NCI-H2029 treated with DMSO at 0.1 percent for 48 hours (cell line): ENCODE results near the gene ATXN1.

ENCODE experiments used
- DNase-seq: peaks from one replicate; lab custom pipeline; 2025; lab: John Stamatoyannopoulos, UW

The ATXN1 gene

DNA sequence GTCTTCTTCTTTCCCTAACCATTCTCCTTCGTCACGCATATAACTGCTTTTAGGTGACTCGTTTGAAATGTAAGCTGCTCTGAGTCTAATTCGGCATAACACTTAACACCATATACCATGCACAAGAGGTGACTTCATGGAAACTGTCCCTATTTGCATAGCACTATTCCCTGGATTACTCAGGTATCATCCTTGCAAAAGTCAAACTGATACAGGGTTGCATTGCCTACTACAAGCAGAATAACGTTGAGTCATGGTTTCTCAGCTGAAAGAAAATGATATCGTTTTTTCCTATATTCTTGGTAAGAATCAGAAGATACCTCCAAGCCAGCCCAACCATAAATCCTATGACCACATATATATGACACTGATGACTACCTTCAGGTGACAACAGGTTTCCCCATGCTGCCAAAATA is 227.5 kb downstream of the ATXN1 start:
- DNase-seq: no peak

DNA sequence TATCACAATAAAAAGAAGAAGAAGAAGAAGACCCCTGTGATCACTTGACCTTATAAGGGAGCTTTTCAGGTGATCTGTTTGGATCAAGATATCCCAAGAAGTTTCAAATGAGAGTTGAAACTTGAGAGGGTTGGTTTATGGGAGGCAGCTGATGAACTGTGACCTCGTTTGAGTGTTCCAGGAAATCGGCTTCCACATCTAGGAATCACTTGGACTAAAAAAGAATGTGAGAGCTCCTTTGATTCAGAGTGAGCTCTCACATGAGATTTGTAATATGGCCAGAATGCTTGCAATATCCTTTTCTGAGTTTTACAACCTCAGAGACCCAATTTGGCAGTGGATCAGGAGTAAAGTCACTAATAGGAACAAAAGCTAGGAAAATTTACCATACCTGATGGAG is 228.1 kb downstream of the ATXN1 start:
- no peak for DNase-seq

DNA sequence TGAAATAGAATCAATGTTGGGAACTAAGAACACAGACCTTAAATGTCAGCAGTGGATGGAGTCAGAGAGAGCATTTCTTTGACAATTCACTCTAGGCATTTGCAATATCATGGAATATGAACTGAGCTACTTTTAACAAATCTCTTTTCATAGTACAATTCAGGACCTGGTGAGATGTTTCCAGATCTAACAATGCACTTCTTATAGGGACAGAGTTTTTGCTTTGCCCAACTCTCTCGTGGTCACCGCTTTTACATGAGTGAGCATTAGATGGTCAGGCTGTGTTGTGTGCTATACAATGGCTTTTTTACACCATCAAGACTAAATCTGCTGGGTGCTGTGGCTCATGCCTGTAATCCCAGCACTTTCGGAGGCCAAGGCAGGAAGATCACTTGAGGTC is 233.6 kb downstream of the ATXN1 start:
- no peak for DNase-seq

DNA sequence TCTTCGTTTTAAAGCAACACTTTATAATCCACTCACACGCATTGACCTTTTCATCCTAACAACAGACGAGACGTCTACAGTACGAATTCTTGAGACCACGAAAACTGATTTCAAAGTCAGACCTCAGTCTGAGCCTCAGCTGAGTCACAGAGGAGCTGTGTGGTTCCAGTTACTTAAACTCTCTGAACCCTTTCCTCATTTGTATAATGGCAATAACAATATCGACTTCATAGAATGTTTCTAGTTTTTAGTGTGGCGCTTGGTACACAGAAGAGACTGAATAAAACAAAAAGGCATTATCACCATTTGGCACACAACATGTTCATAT is 236.9 kb downstream of the ATXN1 start:
- no peak for DNase-seq

DNA sequence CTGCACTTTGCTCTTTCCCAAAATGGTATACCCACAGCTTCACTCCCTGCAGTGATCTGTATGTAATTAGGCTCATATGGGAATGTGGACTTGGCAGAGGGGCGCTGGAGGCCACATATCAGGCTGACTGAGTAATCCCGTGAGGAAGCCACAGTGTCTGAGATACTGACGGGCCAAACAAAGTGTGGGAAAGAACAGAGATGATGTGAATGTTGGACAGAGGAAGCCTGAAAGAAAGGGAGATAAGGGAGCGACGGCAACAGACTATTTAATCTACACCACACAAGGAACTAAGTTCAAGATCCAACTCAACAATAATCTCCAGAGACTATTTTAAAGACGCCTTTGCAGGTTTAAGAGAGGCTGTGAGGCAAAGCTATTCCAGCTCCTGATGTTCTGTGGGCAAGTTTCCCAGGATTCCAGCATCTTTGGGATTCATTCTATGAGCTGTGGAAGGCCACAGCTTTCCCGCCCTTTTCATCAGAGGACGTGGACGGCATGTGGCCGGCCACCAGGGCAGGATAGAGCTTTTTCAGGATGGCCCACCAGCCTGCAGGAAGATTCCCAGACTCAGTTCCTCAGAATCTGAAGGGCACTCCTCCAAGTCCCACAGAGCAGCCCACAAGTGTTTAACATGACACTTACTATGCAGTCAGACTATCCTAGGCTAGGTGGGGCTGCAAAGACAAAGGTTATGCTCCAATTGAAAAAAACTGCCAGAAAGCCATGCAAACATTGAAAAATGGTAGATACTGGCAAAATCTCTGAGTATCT is 237.5 kb downstream of the ATXN1 start:
- DNase-seq: no peak

DNA sequence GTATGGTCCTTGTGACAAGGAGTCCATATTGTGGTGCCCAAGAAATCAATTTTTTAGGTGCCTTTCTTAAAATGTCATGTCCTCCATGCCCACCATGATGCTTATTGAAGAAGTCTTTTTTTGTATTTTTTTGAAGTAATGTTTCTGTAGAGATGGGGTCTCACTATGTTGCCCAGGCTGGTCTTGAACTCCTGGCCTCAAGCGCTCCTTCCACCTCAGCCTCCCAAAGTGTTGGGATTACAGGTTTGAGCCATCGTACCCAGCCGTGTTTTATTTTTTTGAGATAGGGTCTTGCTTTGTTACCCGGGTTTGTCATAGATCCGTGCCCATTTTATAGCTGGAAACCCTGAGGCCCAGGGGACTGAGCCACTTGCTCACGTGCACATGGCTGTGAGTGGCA is 238.3 kb downstream of the ATXN1 start:
- DNase-seq: no peak

DNA sequence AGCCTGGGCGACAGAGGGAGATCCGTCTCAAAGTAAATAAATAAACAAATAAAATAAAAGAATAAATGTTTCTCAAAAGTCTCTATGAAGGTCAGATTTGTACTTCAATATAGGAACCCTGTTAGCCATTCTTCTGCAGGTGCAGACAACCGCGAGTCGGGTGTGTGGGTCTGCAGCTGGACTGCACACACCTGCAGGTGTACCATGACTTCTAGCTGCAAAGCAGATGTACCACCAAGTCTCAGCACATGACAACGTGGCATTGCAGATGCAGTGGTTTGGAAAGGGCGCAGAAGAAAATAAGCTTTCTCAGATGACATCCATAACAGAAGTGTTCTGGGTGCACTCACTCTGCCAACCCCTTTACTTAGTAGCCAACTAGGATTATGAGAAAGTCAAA is 239.7 kb downstream of the ATXN1 start:
- no peak for DNase-seq

DNA sequence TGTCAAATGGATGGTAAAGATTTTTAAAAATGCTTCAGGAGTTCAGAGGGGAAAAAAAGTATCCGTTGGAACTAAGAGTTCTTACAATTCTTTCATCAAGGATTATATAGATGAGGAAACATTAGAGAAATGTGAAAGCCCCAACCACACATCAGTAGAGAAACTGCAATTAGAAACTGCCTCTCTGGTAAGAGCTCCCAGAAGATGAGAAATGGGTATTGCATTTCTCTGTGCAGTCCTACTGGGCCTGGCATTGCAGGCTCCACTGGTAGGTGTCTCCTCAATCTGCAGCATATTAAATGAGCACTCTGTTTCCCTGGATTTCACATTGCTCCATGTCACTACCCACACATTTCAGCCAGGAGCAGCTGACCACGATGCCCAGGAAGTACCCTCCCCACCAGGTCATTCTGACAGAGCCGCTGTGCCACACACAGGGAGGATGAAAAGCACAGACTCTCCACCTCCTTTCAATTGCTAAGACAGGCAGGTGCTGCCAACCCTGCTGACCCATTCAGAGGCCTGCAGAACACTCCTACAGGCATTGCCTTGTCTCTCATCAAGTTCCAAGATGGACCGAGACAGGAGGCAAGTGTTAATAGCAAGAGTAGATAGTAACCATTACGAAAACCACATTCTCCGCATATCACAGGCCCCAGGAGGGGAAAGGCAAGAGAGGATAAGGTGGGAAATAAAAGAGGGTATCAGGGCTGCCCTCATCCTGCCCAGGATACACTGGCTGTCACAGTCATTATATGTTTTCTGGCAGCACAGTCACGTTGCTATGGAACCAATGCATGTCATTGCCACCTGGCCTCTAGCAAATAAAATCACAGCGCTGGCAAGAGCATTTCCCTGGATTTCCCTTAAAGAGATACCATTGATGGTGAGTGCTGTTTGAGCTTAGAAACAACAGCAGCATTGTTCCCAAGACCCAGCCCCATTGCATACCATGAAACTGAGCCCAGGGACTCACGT is 241.7 kb downstream of the ATXN1 start:
- DNase-seq: no peak

DNA sequence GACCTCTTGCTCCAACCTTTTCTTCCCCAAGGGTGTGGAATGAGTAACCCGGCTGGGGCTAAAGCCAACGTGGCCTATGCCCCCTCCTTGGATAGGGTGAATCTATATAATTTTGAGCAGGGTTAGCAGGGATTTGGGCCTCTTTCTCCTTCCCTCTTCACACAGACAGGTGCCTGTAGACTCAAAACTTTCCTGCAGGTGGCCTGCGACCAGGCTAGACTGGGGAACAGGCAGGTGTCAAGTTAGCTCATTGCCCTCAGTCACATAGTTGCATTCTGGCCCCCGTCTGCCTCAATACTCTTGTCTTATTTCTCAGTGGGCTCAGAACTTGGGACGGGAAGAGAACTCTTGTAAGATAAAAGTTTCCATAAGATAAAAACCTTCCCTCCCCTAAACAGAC is 243.0 kb downstream of the ATXN1 start:
- no peak for DNase-seq

DNA sequence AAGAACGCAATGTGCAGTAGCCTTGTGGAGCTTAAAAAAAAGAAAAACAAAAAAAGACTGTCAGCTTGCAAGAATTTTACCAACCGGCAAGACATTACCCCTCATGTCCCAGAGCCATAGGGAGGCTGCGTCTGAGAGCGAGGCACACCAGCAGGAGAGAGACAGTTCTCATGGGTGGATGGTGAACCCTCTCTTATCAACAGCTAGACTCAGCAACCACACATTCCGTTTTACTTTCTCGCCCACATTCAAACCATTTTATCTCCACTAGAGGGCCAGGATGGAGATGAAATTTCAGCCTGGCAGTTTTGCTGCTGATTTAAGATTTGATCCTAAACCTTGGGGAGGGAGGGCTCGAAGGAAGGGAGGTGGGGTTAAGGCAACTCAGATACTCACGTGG is 247.0 kb downstream of the ATXN1 start:
- no peak for DNase-seq

DNA sequence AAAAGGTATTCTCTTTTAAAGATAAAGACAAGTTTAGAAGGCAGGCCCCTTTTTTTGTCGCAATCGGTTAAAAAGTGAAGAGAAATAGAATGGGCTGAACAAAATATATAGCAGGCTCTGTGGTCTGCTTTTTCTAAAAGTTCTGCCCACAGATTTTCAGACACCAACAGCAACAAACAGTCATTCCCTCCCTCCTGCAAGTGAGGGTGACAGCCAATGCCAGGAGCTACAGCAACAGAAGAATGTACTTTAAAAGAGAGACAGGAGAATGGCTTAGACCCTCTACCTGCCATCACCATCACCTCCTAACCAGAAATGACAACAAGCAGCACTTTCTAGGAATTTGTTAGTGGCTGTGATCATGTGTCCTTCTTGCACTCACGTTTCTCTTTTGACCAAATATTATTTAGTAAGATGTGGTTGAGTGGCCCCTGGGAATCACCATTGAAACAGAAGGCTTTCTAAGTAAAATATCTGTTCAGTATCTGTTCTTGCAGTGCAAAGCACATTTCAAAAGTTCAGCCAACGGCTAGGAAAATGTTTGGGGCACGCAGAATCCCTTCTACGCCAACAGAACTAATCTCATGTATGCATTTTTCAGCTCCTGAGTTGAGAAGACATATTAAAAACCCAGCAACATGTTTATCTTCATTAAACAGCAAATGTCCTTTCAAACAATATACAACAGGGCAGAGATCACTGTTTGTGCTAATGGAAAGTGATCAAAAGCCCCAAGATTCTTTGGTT is 248.5 kb downstream of the ATXN1 start:
- DNase-seq: no peak

DNA sequence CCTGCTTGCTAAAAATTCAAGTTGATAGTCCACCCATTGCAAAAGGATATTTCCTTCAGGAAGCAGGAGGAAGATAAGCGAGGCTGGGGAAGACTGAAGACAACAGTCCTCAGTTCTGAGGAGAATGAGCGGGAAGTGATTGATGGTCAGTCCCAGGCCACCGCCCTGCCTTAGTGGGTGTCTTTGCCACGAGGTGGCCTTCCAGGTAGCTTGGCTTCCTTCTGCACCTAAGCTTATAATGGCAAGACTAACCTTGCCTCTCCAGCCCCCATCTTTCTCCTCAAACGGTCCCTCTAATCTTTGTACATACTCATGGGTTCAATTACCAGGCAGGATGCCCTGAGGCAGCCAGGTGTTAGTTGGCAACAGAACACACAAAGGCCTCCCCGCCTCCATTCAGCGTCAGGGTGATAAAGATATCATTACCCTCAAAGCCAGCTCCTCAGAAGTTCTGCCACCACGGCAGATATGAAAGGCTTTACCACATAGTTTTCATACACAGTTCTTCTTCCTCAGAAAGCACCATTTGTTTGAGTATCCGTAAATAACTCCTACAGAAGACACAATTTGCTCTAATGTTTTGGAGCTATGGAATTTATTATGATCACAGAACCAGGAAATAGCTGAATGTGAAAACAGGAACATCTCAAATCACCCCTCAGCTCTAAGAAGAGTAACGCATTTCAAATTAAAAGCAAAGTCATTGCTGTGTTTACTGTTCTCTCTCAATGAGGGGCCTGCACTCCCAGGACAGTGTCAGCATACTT is 249.4 kb downstream of the ATXN1 start:
- DNase-seq: no peak

DNA sequence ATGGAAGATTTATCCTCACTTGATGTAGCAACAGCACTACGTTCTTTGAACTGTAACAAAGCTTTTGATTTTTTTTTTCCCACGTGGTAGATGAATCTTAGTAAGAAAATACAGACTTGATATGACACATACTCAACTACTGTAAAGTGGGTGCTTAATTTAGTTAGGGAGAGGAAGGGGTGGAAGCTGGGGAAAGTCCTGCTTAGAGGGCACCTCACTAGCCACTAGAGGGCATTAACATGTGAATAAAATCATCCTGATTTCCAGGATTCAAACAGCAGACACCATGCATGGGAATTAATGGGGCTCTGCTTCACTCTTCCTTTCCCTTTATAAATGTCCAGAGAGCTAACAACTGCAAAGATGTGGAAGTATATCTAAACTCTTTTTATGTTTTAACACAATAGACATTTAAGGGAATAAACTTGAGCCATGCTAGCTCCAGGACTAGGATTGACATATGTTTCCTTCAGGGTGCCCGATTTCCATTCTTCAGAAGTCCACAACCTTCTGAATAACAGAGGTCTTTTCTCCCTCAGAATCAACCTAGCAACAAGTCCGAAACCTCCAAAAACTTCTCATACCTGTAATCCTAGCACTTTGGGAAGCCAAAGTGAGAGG is 250.1 kb downstream of the ATXN1 start:
- no peak for DNase-seq

DNA sequence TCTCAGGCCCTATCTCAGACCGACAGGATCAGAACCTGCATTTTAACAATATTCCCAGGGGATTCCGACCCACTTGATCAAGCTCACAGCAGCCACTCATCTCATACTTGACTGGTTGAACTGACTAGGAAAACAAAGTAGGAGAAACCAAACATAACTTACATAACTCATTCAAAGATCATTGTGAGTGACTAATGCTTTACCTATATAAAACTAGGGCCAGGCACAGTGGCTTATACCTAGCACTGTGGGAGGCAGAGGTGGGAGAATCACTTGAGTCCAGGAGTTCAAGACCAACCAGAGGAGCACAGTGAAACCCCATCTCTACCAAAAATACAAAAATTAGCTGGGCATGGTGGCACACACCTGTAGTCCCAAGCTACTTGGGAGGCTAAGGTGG is 251.0 kb downstream of the ATXN1 start:
- no peak for DNase-seq

DNA sequence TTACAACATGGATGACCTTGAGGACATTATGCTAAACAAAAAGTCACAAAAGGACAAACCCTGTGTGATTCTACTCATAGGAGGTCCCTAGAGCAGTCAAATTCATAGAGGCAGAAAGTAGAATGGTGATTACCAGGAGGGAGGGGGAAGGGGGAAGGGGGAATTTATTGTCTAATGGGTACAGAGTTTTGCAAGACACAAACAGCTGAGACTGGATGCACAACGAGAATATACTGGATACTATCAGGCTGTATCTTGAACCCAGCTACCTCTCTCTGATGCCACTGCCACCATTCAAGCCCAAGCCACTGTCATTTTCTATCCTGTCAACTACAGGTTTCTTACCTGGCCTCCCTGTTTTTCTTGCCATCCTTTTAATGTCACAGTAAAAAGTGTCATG is 252.3 kb downstream of the ATXN1 start:
- DNase-seq: no peak

DNA sequence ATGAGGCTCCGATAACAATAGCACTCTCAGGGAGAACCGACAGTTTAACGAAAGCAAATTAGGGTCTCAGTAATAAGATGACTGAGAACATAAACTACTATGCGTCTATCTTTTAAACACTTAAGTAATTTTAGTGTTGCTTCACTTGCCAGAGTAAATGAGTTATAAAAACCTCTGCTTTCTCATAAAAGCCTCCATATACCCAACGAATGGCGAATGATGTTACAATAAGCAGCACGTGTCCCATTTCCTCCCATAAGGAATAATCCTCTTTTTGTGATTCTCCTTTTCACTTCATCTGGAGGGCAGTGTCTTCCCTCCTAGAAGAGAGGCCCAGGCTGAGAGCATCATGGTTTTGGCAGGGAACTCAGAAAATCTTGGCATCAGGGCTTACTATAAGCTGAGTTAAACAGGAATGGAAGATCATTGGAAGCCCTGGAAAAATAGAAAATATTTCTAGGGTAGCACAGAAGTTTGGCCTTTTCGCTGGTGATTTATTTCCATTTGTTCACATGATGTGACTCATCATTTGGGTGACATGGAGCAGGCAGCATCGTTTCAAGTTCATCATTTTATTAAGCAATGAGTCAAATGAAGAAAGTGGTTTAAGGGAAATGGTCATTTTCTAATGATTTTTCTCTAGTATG is 255.4 kb downstream of the ATXN1 start:
- no peak for DNase-seq

DNA sequence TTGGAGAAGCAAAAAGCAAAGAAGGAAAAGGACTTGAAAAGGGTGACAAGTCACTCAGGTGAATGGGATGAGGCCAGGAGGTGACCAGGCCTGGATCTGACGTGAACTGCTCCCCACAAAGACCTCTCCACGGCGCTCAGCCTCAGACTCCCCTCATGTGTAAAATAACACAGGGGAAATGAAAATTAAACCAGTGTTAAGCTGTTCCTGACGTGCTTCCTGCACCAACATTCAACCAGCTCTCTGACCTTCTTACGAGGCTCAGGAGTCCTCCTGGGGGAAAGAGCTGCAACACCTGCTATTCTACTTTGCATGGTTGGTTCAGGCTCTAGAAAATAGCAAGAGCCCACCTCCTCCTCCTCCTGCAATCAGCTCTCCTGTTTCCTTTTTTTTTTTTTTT is 256.7 kb downstream of the ATXN1 start:
- DNase-seq: no peak

DNA sequence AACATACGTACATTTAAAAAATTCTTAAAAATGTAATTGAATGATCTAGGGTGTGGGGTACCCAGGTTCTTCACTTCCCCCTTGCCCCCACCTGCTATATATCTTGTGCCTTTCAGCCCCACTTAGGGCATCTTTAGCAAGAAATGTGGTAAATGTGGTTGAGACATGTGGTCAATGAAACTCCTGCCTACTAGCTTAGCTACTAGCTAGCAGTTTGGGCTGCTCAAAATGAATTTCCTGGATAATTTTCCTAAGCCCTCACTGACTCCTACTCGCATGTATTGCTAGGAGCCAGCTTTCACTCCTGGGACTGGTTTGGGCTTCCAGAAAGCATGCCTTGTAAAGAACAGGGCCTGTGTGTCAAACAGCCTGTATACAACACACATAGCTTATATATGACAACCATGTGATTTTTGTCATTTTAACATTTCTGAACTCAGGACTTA is 257.3 kb downstream of the ATXN1 start:
- no peak for DNase-seq

DNA sequence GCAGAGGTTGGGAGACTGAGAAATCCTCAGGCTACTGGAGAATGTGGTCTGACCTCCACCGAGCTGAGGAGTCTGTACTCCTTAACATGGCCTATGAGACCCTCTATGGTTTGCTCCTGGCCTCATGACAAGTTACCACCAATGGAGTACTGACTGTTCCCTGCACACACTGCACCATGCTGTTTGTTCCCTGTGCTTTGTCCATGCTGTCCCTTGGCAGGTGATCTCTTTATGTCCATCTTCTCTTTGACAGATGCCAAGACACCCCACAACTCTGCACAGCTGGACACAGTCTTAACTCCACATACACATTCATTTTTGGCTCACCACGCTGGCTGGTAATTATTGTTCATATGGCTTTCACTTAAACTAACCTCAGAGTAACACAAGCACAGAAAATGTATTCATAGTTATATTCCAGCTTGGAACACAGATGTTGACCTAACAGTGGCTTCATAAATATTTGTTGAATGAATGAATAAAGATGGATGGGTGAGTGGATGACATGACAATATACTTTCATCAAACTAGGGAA is 258.0 kb downstream of the ATXN1 start:
- no peak for DNase-seq

DNA sequence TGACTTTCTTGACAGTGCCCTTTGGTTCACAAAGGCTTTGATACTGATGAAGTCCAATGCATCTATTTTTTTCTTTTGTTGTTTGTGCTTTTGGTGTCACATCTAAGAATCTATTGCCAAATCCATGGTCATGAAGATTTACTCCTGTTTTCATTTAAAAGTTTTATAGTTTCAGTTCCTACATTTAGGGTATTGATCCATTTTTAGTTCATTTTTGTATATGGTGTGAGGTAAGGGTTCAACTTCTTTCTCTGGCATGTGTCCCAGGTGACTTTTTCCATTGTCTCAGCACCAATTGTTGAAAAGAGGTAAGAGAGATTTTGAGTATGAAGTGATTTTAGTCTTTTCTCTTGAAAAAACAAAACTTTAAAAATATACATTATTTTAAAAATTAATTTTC is 262.3 kb downstream of the ATXN1 start:
- DNase-seq: no peak

DNA sequence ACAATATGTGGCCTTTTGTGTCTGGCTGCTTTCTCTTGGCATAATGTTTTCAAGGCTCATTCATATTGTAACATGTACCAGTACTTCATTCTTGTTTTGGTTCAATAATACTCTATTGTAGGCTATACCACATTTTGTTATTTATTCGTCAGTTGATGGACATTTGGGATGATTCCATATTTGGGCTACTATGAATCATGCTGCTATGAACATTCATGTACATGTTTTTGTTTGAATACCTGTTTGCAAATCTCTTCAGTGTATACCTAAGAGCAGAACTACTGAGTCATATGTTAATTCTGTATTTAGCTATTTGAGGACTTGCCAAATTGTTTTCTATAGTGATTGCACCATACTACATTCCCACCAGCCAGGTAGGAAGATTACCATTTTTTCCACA is 263.0 kb downstream of the ATXN1 start:
- no peak for DNase-seq
